ENCODE measurements around the gene DLGAP1. TPM values are rescaled to one million over a fixed set of nuclear protein-coding genes. Genes with fewer than 3 reads are reported as not detected.

DLGAP1 gene
- total RNA-seq, 1 donor from 2014 or later = 3.7 TPM

- Mint-ChIP-seq H3K27ac (no peak overlapping the region), H3K4me3 (no peak overlapping the region), H3K36me3 (no peaks in the 10 kb centered on the region), H3K4me1 (ENCODE audit: unreplicated experiment) (peaks cover 9% of the 10 kb centered on the region), H3K9me3 (no peaks in the 10 kb centered on the region), H3K27me3 (no peaks in the 10 kb centered on the region)
- TF ChIP-seq, protein P1, sequence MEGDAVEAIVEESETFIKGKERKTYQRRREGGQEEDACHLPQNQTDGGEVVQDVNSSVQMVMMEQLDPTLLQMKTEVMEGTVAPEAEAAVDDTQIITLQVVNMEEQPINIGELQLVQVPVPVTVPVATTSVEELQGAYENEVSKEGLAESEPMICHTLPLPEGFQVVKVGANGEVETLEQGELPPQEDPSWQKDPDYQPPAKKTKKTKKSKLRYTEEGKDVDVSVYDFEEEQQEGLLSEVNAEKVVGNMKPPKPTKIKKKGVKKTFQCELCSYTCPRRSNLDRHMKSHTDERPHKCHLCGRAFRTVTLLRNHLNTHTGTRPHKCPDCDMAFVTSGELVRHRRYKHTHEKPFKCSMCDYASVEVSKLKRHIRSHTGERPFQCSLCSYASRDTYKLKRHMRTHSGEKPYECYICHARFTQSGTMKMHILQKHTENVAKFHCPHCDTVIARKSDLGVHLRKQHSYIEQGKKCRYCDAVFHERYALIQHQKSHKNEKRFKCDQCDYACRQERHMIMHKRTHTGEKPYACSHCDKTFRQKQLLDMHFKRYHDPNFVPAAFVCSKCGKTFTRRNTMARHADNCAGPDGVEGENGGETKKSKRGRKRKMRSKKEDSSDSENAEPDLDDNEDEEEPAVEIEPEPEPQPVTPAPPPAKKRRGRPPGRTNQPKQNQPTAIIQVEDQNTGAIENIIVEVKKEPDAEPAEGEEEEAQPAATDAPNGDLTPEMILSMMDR (conservative IDR thresholded peaks at IDR 0.05) = no peak
- DNase-seq (ENCODE audit: extremely low spot score, unreplicated experiment) = no peak
Observed at GRCh38 chr18:3577281-3577855, 877.7 kb downstream of the DLGAP1 start.

- TF ChIP-seq, protein P1 (conservative IDR thresholded peaks at IDR 0.05) = no peak
- no peak overlapping the region for H3K4me3 Mint-ChIP-seq
- DNase-seq (ENCODE audit: extremely low spot score, unreplicated experiment) = no peak
Observed at GRCh38 chr18:3572761-3573160, 882.3 kb downstream of the DLGAP1 start.

GRCh38 chr18:3566851-3567250 is 888.3 kb downstream of the DLGAP1 start:
- no peaks in the 10 kb centered on the region for H3K27me3 Mint-ChIP-seq
- no peak overlapping the region for H3K4me3 Mint-ChIP-seq
- no peak for DNase-seq (ENCODE audit: extremely low spot score, unreplicated experiment)
- H3K36me3 Mint-ChIP-seq = no peaks in the 10 kb centered on the region
- no peak overlapping the region for H3K27ac Mint-ChIP-seq
- TF ChIP-seq, protein P1 (conservative IDR thresholded peaks at IDR 0.05) = no peak
- no peaks in the 10 kb centered on the region for H3K4me1 Mint-ChIP-seq (ENCODE audit: unreplicated experiment)
- no peaks in the 10 kb centered on the region for H3K9me3 Mint-ChIP-seq

More at GRCh38 chr18:3572761-3573160, 882.3 kb downstream of the DLGAP1 start:
- Mint-ChIP-seq H3K27me3 (no peaks in the 10 kb centered on the region), H3K9me3 (no peaks in the 10 kb centered on the region), H3K4me1 (ENCODE audit: unreplicated experiment) (peaks cover 4% of the 10 kb centered on the region), H3K27ac (no peak overlapping the region), H3K36me3 (no peaks in the 10 kb centered on the region)

DNA sequence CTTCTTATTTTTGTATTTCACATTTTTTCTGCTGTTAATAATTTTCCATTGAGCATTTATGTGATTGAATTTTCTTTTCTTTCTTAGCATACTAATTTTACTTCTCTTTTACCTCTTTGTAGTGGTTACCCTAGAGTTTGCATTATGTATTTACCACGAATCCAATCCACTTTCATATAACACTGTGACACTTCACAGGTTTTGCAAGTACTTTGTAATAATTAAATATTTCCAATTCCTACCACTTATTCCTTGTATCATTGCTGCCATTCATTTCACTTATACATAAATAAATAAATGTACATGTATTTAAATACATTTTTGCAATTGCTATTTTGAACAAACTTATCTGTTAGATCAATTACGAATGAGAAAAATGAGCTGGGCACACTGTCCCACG is 894.4 kb downstream of the DLGAP1 start:
- H3K36me3 Mint-ChIP-seq = no peaks in the 10 kb centered on the region

GRCh38 chr18:3554811-3555427 is 900.2 kb downstream of the DLGAP1 start:
- Mint-ChIP-seq H3K36me3 (no peaks in the 10 kb centered on the region), H3K27me3 (peaks cover 3% of the 10 kb centered on the region), H3K4me3 (no peak overlapping the region), H3K27ac (no peak overlapping the region), H3K9me3 (no peaks in the 10 kb centered on the region), H3K4me1 (ENCODE audit: unreplicated experiment) (peaks cover 12% of the 10 kb centered on the region)
- TF ChIP-seq, protein P1 (conservative IDR thresholded peaks at IDR 0.05) = no peak
- no peak for DNase-seq (ENCODE audit: extremely low spot score, unreplicated experiment)

More for the DNA sequence above, 894.4 kb downstream of the DLGAP1 start:
- Mint-ChIP-seq H3K4me1 (ENCODE audit: unreplicated experiment) (no peaks in the 10 kb centered on the region), H3K9me3 (no peaks in the 10 kb centered on the region), H3K4me3 (no peak overlapping the region), H3K27me3 (no peaks in the 10 kb centered on the region), H3K27ac (no peak overlapping the region)
- DNase-seq (ENCODE audit: extremely low spot score, unreplicated experiment) = no peak
- TF ChIP-seq, protein P1 (conservative IDR thresholded peaks at IDR 0.05) = no peak

Data from type B pancreatic cell (in vitro differentiated cells).